HG03575 (cell line): ENCODE measurements around the gene TENT5C.
"Not testable (repeated sequence)": the region's sequence is repeated elsewhere in the genome, so short reads cannot be mapped to it uniquely, and the experiment has no call there.

ENCODE experiments used
- ATAC-seq: cut with Tn5 transposase; IDR thresholded peaks from one replicate; pipeline ENCODE4 v1.9.1; 2021; ENCODE audit not compliant: unreplicated experiment, insufficient number of reproducible peaks, low FRiP score; ENCODE audit errors: extremely low read depth

TENT5C gene

DNA sequence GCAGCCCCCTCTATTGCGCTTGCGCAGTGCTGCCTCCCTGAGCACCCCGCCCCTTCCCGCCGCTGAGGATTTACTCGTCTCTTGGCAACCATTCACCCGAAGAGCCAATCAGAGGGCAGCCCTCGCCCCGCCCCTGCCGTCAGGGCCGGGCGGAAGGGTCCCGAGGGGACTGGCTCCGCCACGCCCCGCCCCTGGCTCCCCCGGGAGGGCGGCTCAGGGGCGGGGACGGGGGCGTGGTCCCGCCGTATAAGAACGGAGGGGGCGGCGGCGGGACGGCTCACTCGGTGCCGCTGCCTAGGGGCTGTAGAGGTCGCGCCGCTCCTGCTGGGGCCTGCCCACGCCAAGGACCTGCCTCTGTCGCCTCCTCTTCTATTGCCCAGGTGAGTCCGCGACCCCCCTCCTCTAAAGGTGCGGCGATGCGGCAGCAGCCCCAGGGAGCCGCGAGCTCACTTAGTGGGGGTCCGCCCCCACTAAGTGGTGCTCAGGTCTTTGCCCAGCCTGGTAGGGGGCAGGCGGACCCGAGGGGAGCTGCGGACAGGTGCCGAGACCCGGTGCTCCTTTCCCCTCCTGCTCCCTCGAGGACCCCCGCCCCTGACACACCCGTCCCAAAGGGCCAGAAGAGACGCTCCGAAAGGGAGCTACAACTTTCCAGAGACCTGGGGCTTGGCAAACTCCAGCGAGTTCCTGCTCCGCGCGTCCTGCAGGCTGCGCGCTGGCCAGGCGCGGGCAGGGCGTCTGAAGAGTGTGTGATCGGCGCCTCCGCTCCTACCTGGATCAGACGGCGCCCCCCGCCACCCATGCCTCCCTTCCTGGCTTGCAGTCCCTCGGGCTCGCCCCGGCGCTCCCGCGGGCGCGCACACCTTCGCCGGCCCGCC, at the start of gene TENT5C:
TSS of gene TENT5C (plus strand) at position 275 of the 875 bp plus-strand sequence. CDS start 16,821 bp downstream, outside the sequence.
- ATAC-seq, result peak; percentile 51

DNA sequence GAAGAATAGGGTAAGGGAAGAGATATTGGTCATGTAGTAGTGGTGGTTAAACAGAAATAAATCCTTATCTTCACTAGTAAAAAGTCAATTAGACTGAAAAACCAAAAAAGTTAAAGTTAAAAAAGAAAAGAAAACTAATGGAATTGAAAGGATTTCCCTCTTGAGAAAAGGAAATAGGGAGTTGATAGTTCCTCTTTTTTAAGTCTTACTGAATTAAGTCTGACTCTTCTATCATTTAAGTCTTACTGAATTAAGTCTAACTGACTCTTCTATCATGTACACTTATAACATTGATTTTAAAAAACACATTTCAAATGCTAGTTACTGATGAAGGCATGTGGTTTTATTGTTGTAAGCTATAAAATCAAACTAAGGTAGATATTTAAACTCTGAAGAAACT, 49.5 kb upstream of the TENT5C start:
- ATAC-seq, result no peak

DNA sequence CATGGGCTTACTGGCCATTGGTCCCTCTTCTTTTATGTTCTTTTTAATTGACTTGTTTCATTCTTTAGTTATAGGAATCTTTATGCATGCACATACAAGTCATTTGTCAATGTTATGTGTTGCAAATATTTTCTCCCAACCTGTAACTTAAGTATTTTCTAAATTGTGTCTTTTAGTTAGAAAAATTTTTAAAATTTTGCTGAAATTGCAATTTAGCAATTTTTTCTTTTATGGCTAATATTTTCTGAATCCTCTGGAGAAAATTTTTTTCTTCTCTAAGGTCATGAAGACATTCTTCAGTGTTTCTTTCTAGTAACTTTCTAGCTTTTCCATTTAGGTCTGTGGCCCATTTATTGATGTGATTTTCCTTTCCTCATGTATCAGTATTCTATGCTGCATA, 48.9 kb upstream of the TENT5C start:
- ATAC-seq, result no peak

GRCh38 chr1:117558451-117558850, 47.4 kb upstream of the TENT5C start:
- ATAC-seq, result not testable (repeated sequence)

DNA sequence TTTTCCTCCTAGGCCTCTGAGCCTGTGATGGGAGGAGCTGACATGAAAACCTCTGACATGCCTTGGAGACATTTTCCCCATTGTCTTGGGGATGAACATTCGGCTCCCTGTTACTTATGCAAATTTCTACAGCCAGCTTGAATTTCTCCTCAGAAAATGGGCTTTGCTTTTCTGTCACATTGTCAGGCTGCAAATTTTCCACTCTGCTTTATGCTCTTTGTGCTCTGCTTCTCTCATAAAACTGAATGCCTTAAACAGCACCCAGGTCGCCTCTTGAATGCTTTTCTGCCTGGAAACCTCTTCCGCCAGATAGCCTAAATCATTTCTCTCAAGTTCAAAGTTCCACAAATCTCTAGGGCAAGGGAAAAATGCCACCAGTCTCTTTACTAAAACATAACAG, 46.7 kb upstream of the TENT5C start:
- ATAC-seq, result no peak

- no peak for ATAC-seq
Measured at GRCh38 chr1:117559985-117560384, 45.9 kb upstream of the TENT5C start.

- no peak for ATAC-seq
Measured at GRCh38 chr1:117561071-117561470, 44.8 kb upstream of the TENT5C start.

- no peak for ATAC-seq
Measured at GRCh38 chr1:117561551-117561950, 44.3 kb upstream of the TENT5C start.

GRCh38 chr1:117562581-117563491, 43.0 kb upstream of the TENT5C start:
- ATAC-seq, result no peak

DNA sequence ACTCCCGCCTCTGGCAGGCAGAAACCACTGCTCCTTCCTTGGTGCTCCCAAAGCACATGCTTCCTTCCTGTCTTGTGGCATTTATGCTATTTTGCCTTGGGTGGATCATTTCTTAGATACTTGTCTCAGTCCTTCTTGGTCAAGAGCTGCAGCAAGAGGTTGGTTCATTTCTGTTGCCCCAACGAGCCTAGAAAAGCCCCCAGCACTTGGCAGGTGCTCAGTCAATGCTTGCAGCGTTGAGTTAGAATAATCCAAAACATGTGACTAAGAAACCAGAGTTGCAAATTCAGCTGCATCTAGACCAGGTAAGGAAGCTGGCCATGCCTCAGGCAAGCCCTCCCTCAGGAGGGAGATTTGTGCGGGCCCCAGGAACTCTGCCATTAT, 42.4 kb upstream of the TENT5C start:
- no peak for ATAC-seq

DNA sequence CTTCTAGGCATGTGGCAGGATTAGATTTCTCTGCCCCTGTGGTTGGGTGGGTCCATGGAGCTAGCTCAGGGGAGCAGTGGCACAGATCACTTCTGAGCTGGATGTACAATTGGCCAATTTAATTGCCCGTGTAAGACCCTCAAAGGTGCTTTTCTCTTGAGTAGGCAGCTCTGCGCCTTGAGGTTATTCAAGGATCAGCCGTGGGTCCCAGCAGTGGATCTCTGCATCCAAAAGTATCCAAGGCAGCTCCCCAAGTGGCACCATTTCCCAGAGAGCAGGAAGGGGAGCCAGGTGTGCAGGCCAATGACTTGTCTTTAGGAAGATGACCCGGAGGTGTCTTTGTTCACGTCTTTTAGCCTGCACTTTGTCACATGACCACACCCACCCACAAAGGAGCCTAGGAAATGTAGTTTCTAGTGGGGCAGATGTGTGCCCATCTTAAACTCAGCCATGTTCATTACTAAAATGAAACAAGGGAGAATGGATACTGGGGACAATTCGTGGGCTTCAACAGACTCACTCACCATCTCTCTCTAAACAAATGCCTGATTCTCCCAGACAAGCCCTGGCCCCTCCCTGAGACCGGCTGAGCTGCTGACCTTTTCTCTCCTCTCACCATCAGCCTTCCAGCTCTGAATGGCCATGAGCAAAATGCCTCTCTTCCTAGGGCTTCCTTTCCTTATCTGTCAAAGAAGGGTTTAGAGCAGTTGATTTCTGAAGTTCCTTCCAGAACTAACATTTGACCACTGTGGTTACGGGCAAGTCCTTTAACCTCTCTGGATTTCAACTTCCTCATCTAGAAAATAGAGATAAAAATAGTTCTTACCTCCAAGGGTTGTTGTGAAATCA, 41.4 kb upstream of the TENT5C start:
- no peak for ATAC-seq

- ATAC-seq, result no peak
Measured at GRCh38 chr1:117565076-117565556, 40.7 kb upstream of the TENT5C start.

DNA sequence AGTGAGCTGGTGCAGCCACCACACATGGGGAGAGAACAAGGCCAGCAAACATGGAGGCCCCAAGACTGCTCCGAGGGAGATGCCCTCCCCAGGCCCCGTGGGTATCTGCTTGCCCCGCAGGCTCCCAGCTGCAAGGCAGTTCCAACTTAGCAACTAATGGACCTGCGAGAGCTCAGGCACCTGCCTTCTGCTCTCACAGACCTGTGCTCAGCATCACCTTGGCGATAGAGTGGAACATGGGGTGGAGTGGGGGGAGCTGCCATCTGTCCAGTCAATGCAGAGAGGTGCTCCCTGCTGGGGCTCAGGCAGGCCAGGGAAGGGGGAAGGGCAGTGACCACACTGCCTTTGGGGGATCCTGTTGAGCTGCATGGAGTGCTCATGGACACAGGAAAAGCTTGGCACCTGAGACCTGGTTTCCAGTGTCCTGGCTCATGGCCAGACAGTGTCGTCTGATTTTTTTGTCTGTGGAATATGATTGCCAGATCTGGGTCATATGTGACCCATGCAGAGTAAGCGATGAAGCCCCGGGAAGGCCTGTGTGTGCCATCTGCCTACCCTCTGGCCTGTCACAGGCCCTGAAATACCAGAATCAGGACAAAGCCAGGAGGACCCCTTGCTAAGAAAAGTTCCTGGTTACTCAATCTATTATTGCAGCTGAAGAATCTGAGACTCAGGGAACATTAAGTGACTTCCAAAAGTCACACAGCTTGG, 39.9 kb upstream of the TENT5C start:
- no peak for ATAC-seq

GRCh38 chr1:117566556-117566955, 39.3 kb upstream of the TENT5C start:
- ATAC-seq, result no peak

- ATAC-seq, result no peak
Measured at GRCh38 chr1:117567435-117567834, 38.4 kb upstream of the TENT5C start.

- ATAC-seq, result no peak
Measured at GRCh38 chr1:117567976-117568375, 37.9 kb upstream of the TENT5C start.

GRCh38 chr1:117568999-117569398, 36.8 kb upstream of the TENT5C start:
- ATAC-seq, result no peak

DNA sequence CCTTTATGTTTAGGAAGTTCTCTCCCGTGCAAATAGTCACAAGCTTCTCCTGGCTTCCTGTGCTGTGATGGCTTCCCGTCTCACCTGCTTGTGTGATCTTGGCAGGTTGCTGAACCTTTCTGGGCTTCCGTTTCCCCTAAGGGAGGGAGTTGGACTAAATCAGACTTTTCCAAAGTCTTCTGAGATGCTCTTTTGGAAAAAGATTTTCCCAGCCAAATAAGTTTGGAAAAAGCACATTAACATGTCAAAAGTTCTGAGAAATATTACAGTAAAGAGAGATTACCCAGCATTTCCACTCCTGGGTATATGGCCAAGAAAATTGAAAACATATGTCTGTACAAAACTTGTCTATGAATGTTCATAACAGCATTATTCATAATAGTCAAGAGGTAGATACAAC, 36.0 kb upstream of the TENT5C start:
- no peak for ATAC-seq
